LoVo (cell line): ENCODE results near the gene CENPX.

Source experiments
- DNase-seq: peaks from one replicate; pipeline ENCODE4 v3.0.0-alpha.2; 2016; ENCODE audit warnings: low spot score

Gene CENPX

GRCh38 chr17:82023447-82024241 lies 966 bp upstream of the CENPX start:
- DNase-seq: no peak

GRCh38 chr17:82022981-82023446 lies 336 bp upstream of the CENPX start, which contains the start of gene LRRC45:
LRRC45 (plus strand) TSS chr17:82023305; CDS start chr17:82023644, 339 bp downstream.
- peak; percentile 100 for DNase-seq

GRCh38 chr17:82021900-82022309 lies 773 bp downstream of the CENPX start:
- peak; percentile 15 for DNase-seq

GRCh38 chr17:82021107-82021899 lies 1.4 kb downstream of the CENPX start:
- DNase-seq: peak; percentile 39

- DNase-seq: no peak
Measured at GRCh38 chr17:82020572-82021106, 2.0 kb downstream of the CENPX start.

GRCh38 chr17:82019690-82020571 lies 2.7 kb downstream of the CENPX start:
- DNase-seq: peak; percentile 36

- no peak for DNase-seq
Measured at GRCh38 chr17:82018989-82019689, 3.5 kb downstream of the CENPX start.

GRCh38 chr17:82018152-82018988 lies 4.3 kb downstream of the CENPX start:
- DNase-seq: no peak

GRCh38 chr17:82017612-82018151 lies 5.0 kb downstream of the CENPX start:
- DNase-seq: no peak

- DNase-seq: no peak
Measured at GRCh38 chr17:82016875-82017459, 5.7 kb downstream of the CENPX start.

GRCh38 chr17:82016061-82016874 lies 6.4 kb downstream of the CENPX start:
- no peak for DNase-seq

- no peak for DNase-seq
Measured at GRCh38 chr17:82015311-82015971, 7.2 kb downstream of the CENPX start.

GRCh38 chr17:82014971-82015310 lies 7.7 kb downstream of the CENPX start:
- no peak for DNase-seq

- DNase-seq: no peak
Measured at GRCh38 chr17:82014432-82014831, 8.2 kb downstream of the CENPX start.

- no peak for DNase-seq
Measured at GRCh38 chr17:82013772-82014321, 8.8 kb downstream of the CENPX start.

GRCh38 chr17:82013341-82013740 lies 9.3 kb downstream of the CENPX start:
- no peak for DNase-seq

- no peak for DNase-seq
Measured at GRCh38 chr17:82012640-82013295, 9.9 kb downstream of the CENPX start.
